GM19351 (cell line): ENCODE data around the gene TUBA3E.
"Not testable (repeated sequence)": the region's sequence is repeated elsewhere in the genome, so short reads cannot be mapped to it uniquely, and the experiment has no call there.

Experiments
- ATAC-seq: cut with Tn5 transposase; IDR thresholded peaks from one replicate; pipeline ENCODE4 v1.9.1; 2021; ENCODE audit warnings: mild to moderate bottlenecking, moderate library complexity; ENCODE audit not compliant: unreplicated experiment

The TUBA3E gene

GRCh38 chr2:130198343-130198742, at the start of gene TUBA3E:
TSS of gene TUBA3E (minus strand) at chr2:130198439. CDS start at chr2:130198360, 79 bp downstream.
- ATAC-seq = no peak

- ATAC-seq = no peak
These were observed 48.2 kb upstream of the TUBA3E start for GRCh38 chr2:130246430-130246829.

GRCh38 chr2:130245976-130246375, 47.7 kb upstream of the TUBA3E start:
- no peak for ATAC-seq

- ATAC-seq = no peak
These were observed 45.1 kb upstream of the TUBA3E start for GRCh38 chr2:130243359-130243758.

GRCh38 chr2:130241041-130241707, 42.9 kb upstream of the TUBA3E start:
- no peak for ATAC-seq

- ATAC-seq = not testable (repeated sequence)
These were observed 41.3 kb upstream of the TUBA3E start for GRCh38 chr2:130239581-130239980.

GRCh38 chr2:130233066-130233465, 34.8 kb upstream of the TUBA3E start:
- not testable (repeated sequence) for ATAC-seq

GRCh38 chr2:130231656-130232055, 33.4 kb upstream of the TUBA3E start:
- no peak for ATAC-seq

- ATAC-seq = not testable (repeated sequence)
These were observed 32.7 kb upstream of the TUBA3E start for GRCh38 chr2:130230907-130231306.

- ATAC-seq = not testable (repeated sequence)
These were observed 32.1 kb upstream of the TUBA3E start for GRCh38 chr2:130230376-130230775.

GRCh38 chr2:130229161-130229510, 30.9 kb upstream of the TUBA3E start:
- ATAC-seq = not testable (repeated sequence)

- not testable (repeated sequence) for ATAC-seq
These were observed 30.4 kb upstream of the TUBA3E start for GRCh38 chr2:130228467-130229160.

- not testable (repeated sequence) for ATAC-seq
These were observed 29.8 kb upstream of the TUBA3E start for GRCh38 chr2:130228005-130228404.

- ATAC-seq = peak; percentile 90
These were observed 24.3 kb upstream of the TUBA3E start for GRCh38 chr2:130222523-130222922.

GRCh38 chr2:130220505-130220904, 22.3 kb upstream of the TUBA3E start:
- ATAC-seq = not testable (repeated sequence)

GRCh38 chr2:130219147-130219546, 20.9 kb upstream of the TUBA3E start:
- not testable (repeated sequence) for ATAC-seq

- not testable (repeated sequence) for ATAC-seq
These were observed 8.8 kb upstream of the TUBA3E start for GRCh38 chr2:130207051-130207450.

GRCh38 chr2:130203150-130203549, 4.9 kb upstream of the TUBA3E start:
- not testable (repeated sequence) for ATAC-seq

- not testable (repeated sequence) for ATAC-seq
These were observed 4.3 kb upstream of the TUBA3E start for GRCh38 chr2:130202518-130202917.

GRCh38 chr2:130196052-130196451, 2.2 kb downstream of the TUBA3E start:
- not testable (repeated sequence) for ATAC-seq

GRCh38 chr2:130195089-130195635, 3.1 kb downstream of the TUBA3E start:
- ATAC-seq = not testable (repeated sequence)

- not testable (repeated sequence) for ATAC-seq
These were observed 4.4 kb downstream of the TUBA3E start for GRCh38 chr2:130193824-130194223.
